Ammon's horn (tissue), 1 donor: ENCODE data around the gene NTNG1.
"Not testable (repeated sequence)": the region's sequence is repeated elsewhere in the genome, so short reads cannot be mapped to it uniquely, and the experiment has no call there.

ENCODE experiments used
- DNase-seq: peaks from one replicate; pipeline ENCODE4 v3.0.0-alpha.2; 2016; ENCODE audit warnings: low spot score

NTNG1 gene

DNA sequence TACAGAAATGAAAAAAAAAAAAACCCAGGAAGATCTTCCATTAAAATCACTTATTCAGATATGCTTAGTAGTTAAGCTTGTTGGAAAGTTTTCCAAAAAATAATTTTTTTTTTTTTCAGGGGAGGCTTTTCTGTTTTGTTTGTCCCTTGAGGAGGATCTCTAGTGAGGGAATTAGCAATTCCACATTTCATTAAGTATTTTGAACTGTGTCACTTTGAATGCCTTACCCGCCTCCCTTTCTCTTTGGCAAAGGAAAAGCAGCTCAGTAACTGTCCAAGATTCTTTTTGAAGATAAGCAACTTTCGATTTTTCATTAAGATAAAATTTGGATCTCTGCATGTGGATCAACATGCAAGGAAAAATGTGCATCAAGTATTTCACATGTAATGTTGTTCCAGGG is 1.8 kb downstream of the NTNG1 start:
- no peak for DNase-seq

- DNase-seq: no peak
Observed at GRCh38 chr1:107145637-107146036, 4.8 kb downstream of the NTNG1 start.

DNA sequence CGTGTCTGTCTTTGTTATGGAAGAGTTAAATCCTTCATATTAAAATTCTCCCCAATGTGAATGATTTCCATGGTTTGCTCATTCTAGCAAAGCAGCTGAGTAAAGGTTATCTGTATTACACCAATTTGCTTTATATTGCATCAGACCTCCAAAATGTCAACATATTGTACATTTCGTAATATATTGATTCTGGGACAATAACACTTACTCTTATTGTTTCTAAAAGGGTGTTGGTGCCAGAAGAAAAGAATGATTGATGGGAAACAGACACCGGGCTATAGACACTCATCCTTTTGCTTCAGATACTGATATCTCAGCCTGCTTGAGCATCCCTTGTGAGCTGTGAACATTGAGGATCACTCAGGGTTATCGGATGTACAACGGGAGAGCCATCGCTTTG is 7.0 kb downstream of the NTNG1 start:
- no peak for DNase-seq

GRCh38 chr1:107149946-107150345 is 9.1 kb downstream of the NTNG1 start:
- DNase-seq: no peak

DNA sequence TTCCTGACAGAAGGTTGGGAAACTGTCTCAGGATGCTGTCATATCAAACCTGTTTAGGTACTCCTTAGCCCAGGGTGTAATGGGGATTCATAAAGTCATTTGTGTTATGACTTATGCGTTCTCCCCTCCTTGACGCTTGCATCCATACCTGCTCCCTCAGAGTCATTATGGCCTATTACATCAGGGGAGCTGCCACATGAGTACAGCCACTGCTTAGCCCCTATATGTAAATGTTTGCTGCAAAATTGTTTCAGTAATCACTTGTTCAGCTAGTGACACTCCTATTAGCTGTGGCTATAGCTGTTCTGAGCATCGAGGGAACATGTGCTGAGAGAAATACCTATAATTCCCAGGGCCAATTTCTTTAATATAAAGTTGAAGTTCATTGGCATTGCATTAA is 10.5 kb downstream of the NTNG1 start:
- no peak for DNase-seq

DNA sequence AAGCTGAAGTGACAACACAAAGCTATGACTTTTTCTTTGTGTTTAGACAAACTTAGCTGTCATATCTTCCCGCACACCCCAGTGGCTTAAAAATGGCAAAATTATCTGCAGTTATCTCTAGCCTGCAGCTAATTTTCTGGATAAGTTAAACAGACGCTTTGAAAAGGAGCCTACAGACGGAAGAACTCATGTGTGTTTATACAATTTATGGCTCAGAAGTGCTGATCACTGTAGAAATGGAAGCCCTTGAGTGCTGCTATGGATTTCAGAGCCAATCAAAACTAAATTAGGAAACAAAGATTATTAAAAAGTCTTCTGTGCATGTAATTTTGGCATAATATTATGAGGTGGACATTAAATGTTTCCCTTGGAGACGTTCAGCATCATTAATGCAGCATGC is 11.6 kb downstream of the NTNG1 start:
- DNase-seq: no peak

DNA sequence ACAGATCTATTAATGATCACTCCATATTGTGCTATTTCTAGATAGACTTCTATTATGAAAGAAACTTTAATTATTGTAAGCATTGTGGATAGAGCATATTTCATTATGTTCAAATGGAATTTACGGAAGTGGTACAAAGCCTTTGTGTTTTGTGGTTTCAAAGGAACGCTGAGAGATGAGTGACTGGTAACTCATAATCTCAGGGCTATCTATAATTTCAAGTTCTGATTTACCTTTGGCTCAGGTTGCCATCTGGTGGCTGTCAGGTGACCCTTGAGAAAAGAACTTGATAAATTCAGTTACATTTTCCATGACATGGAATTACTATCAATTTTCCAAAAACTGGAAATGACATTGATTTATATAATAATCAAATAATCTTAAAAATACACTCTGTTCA is 12.2 kb downstream of the NTNG1 start:
- DNase-seq: no peak

GRCh38 chr1:107158496-107158895 is 17.7 kb downstream of the NTNG1 start:
- no peak for DNase-seq

DNA sequence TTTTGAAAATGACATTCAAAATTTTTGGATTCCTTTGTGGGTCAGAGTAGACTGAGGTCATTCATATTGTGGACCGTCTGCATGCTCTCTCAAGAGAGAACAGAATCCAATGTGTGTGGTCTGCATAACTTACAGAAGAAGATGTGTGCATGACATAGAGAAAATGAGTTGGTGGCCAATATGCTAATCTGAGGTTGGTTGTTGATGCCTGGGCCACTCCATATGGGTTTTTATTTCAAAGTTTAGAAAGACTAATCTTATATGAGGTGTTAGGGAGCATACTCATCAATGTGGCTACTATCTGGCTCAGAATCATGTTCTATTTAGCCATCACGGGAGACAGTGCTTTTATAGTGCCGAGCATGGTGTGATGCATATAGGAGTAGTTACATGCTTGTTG is 18.2 kb downstream of the NTNG1 start:
- DNase-seq: no peak

DNA sequence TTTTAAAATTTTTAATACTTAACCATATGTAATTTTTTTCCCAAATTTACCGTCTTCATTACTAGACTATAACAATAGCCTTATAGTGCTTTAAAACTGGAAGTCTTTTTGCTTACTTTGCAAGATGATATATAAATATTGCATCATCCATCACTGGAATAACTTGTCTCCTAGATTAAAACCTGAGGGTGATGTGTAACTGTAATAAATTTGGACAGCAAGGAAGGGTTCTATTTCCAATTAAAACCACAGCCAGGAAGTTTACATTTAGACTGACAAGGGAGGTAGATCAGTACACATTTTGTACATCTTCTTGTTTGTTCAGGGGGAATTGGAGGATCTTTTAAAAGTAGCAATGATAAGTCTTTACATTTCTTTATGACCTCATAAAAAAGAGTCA is 21.9 kb downstream of the NTNG1 start:
- no peak for DNase-seq

DNA sequence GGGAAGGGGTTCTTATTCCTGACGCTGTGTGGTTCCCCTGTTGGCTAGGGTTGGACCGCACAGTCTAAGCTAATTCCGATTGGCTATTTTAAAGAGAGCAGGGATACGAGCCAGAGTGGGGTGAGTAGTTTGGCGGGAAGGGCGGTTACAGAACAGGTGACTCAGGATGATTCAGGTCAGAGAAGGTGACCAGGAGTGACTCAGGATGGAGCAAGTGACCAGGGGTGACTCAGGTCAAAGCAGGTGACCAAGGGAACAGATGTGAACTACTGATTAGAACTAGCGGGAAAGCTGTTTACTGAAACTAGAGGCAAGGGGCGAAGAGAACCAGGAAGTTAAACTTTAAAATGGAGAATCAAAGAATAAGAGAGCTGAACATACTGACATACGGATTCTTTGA is 24.1 kb downstream of the NTNG1 start:
- not testable (repeated sequence) for DNase-seq

- no peak for DNase-seq
Observed at GRCh38 chr1:107169615-107170014, 28.8 kb downstream of the NTNG1 start.

GRCh38 chr1:107171333-107171732 is 30.5 kb downstream of the NTNG1 start:
- DNase-seq: peak; percentile 19

- DNase-seq: no peak
Observed at GRCh38 chr1:107172450-107173170, 31.8 kb downstream of the NTNG1 start.

DNA sequence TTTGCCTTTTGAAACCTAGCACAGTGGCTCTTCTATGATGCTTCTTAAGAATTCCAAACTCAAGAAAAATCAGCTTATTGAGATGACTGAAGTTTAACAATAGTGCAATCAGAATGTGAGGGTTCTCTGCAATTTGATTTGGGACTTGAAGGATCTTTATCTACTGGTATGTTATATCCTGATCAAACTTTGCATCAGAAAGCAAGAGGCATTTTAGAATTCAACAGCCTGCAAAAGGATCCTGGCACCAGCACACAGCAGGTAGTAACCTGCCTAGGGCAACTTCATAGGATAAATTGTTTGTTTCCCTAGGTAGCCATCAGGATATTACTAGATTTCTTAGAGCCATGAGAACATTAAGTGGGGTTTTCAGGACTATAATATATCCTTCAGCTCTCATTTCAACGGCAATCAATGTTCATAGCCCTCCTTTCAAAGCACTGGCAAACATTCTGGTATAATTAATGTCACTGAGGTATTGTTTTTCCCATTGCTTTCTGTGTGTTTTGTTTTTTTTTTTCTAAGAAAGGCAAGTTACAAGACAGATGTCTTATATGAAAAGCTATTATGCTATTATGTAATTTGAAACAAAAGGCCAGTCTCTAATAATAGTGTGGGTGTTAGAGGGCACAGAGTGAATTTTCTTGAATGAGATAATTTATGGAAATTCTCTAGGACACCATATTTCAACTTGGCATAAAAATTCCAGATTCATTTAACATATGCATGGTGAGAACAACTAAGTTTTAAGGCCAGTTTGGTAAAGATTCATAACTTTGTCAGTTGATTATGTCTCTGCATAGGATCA is 34.5 kb downstream of the NTNG1 start:
- DNase-seq: no peak

DNA sequence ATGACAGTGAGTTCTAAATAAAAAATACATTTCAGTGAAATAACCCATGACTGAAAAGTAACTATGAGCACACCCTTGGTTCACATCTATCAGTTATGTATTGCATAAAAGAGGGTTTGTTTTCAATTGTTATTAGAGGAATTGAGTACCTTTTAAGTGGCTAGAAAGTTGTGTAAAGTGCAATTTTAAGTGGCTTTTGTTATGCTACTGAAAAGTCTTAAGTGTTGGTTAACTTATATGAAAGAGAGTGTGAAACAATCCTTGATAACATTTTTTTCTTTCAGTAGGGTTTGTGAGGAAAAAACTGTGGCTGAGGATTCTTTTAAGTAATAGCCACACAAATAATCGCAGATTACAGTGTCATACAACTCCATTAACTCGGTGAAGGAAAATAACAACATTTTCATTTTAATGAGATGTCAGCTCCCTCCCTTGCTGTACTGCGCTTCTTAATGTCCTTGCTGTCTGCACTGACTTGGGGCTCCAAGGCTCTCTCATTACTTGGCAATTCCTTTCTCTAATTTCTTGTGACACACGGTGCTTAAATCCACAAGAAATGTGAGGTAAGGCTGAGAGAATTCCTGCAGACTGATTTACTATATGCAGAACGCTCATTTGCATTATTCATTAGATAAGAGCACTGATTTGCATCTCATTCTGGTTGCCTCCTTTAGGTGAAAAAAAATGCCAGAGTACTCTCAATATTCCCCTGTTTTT is 40.6 kb downstream of the NTNG1 start:
- DNase-seq: no peak

DNA sequence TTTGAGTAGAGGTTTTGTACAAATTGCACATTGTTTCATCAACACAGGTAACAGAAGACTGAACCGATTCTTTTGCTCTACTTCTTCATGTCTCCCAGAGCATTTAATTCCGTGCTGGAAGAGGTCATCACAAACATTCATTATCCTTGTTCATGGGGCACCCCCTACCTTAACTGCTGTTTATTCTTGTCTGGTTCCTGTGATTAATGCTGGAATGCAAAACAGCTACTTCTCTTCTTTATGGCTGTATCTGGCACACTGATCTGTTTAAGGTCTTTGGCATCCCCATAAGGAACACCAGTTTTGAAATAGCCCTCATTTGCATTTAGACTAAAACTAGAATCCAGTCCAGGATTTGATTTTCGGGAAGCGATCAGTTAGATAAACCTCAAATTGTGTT is 42.2 kb downstream of the NTNG1 start:
- no peak for DNase-seq

DNA sequence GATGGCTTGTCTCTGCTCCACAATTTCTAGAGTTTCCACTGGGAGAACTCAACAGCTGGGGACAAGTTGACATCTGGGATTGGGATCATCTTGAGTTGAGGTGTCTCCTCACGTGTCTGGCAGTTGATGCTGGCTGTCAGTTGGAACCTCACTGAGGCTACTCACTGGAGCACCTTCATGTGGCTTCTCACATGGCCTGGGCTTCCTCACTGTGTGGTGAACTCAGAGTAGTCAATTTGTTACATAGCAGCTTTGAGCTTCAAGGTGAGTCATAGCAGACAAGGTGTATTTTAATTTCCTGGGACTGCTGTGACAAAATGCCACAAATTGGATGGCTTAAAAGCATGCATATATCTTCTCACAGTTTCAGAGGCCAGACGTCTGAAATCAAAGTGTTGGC is 44.0 kb downstream of the NTNG1 start:
- DNase-seq: no peak

DNA sequence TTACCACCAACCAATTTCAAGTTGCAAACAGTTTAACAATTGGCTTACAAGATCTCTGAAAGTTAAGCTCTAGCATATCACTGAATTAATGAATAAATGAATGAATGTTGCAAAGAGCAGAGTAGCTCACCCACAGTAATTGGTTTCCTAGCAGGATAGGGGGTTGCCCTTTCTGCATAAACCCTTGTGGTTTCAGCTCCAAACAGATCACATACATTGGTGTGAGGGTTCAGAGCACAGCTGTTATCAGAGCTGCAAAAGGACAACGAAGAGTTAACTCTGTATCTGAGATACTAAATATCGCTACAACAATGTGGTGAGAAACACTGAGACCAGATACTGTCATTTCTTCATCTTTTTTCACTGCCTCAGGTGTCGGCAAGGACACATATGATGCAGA is 46.6 kb downstream of the NTNG1 start:
- no peak for DNase-seq

- no peak for DNase-seq
Observed at GRCh38 chr1:107188160-107188559, 47.3 kb downstream of the NTNG1 start.

- no peak for DNase-seq
Observed at GRCh38 chr1:107194380-107194779, 53.5 kb downstream of the NTNG1 start.

DNA sequence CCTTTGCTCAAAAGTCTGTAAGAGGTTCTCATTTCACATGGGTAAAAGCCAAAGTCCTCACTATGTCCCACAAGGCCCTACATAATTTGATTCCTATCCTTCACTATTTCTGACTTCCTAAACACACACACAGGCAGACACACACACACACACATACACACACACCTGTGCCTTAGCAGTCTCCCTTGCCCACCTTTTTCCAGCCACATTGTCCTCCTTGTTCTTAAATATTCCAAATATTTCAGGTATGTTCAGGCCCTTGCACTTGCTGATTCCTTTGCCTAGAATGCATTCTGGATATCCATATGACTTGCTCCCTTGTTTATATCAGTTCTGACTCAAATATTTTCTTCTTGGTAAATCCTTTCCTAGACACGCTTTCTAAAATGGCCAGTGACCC is 54.6 kb downstream of the NTNG1 start:
- DNase-seq: no peak

DNA sequence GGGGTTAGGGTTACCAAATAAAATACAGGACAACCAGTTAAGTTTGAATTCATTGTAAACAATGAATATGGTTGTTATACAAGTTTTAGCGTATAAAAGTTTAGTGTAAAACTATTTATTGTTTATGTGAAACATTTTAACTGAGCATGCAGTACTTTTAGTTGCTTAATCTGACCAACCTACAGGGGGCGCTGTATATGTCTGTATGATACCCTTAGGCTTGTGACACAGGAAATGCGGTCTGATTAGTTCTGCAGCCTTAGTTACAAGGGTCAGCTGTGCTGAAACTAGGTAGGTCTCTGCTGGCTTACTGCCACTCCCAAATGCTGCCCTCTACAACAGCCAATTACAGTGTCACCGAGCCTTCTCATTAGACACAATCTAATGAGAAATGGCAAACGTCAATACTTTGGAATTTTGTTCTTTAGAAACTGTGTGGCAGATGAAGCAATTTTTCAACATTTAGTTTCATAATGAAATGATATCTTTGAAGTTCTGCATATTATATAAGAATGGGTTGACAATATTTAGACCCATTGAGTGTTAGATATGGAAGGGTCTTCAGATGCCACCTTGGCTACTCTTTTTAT is 56.2 kb downstream of the NTNG1 start:
- no peak for DNase-seq
